H9 (cell line): ENCODE data around the gene SERPINB8. TPM values are rescaled to one million over a fixed set of nuclear protein-coding genes. Genes with fewer than 3 reads are reported as not detected.

Experiments
- DNase-seq: peaks from one replicate; pipeline ENCODE4 v3.0.0-alpha.2; 2017
- H2AFZ ChIP-seq: one replicate; pipeline ENCODE4 v1.6.1; 2013; ENCODE audit warnings: mild to moderate bottlenecking, low read length, control low read depth, moderate library complexity
- H2AK5ac ChIP-seq: 2 replicates; pipeline ENCODE4 v1.6.1; 2013; ENCODE audit warnings: low read length, control low read depth, mixed read lengths; ENCODE audit not compliant: insufficient read length
- H2BK120ac ChIP-seq: one replicate; pipeline ENCODE4 v1.6.1; 2013; ENCODE audit warnings: low read depth, mild to moderate bottlenecking, low read length, control low read depth, inconsistent platforms; ENCODE audit not compliant: poor library complexity, severe bottlenecking
- H2BK12ac ChIP-seq: 2 replicates; pipeline ENCODE4 v1.6.1; 2013; ENCODE audit warnings: low read length, control low read depth, mixed read lengths, low read depth; ENCODE audit not compliant: insufficient read length
- H2BK15ac ChIP-seq: 2 replicates; pipeline ENCODE4 v1.6.1; 2013; ENCODE audit warnings: low read depth, low read length, control low read depth
- H2BK20ac ChIP-seq: one replicate; pipeline ENCODE4 v1.6.1; 2013; ENCODE audit warnings: low read depth, mild to moderate bottlenecking, low read length, control low read depth, inconsistent platforms; ENCODE audit not compliant: poor library complexity, severe bottlenecking
- H2BK5ac ChIP-seq: 2 replicates; pipeline ENCODE4 v1.6.1; 2013; ENCODE audit warnings: low read length, control low read depth, mixed read lengths; ENCODE audit not compliant: insufficient read length
- H3K14ac ChIP-seq: 2 replicates; pipeline ENCODE4 v1.6.1; 2013; ENCODE audit warnings: low read length, control low read depth; ENCODE audit not compliant: insufficient read depth
- H3K18ac ChIP-seq: 2 replicates; pipeline ENCODE4 v1.6.1; 2013; ENCODE audit warnings: low read depth, mild to moderate bottlenecking, mixed read lengths, low read length, control low read depth; ENCODE audit not compliant: insufficient read length
- H3K23ac ChIP-seq: 2 replicates; pipeline ENCODE4 v1.6.1; 2013; ENCODE audit warnings: low read length, control low read depth, mixed read lengths, low read depth; ENCODE audit not compliant: insufficient read length
- H3K23me2 ChIP-seq: 2 replicates; pipeline ENCODE4 v1.6.1; 2013; ENCODE audit warnings: low read depth, mild to moderate bottlenecking, mixed read lengths, low read length, control low read depth; ENCODE audit not compliant: insufficient read length, poor library complexity, severe bottlenecking
- H3K27ac ChIP-seq: 2 replicates; pipeline ENCODE4 v1.5.1; 2013; ENCODE audit warnings: low read length, control low read depth, mixed read lengths, low read depth; ENCODE audit not compliant: insufficient read length
- H3K27me3 ChIP-seq: 2 replicates; pipeline ENCODE4 v1.6.1; 2013; ENCODE audit warnings: low read length, control low read depth, inconsistent platforms; ENCODE audit not compliant: insufficient read depth
- H3K4ac ChIP-seq: 2 replicates; pipeline ENCODE4 v1.6.1; 2013; ENCODE audit warnings: low read depth, mild to moderate bottlenecking, control low read depth, inconsistent platforms, low read length, moderate library complexity
- H3K4me1 ChIP-seq: 2 replicates; pipeline ENCODE4 v1.6.1; 2013; ENCODE audit warnings: low read length, control low read depth, inconsistent platforms; ENCODE audit not compliant: insufficient read depth
- H3K4me2 ChIP-seq: 2 replicates; pipeline ENCODE4 v1.6.1; 2013; ENCODE audit warnings: low read length, control low read depth, mixed read lengths; ENCODE audit not compliant: insufficient read length, insufficient read depth
- H3K56ac ChIP-seq: 2 replicates; pipeline ENCODE4 v1.6.1; 2013; ENCODE audit warnings: low read depth, mild to moderate bottlenecking, mixed read lengths, low read length, control low read depth; ENCODE audit not compliant: insufficient read length
- H3K79me1 ChIP-seq: 2 replicates; pipeline ENCODE4 v1.6.1; 2013; ENCODE audit warnings: low read depth, mild to moderate bottlenecking, moderate library complexity, low read length, control low read depth, inconsistent platforms; ENCODE audit not compliant: insufficient read depth, poor library complexity, severe bottlenecking
- H3K79me2 ChIP-seq: 2 replicates; pipeline ENCODE4 v1.6.1; 2013; ENCODE audit warnings: low read length, control low read depth, inconsistent platforms; ENCODE audit not compliant: insufficient read depth
- H3K9ac ChIP-seq: 2 replicates; pipeline ENCODE4 v1.6.1; 2013; ENCODE audit warnings: low read length, control low read depth, mixed read lengths; ENCODE audit not compliant: insufficient read length; ENCODE audit errors: extremely low read depth
- H3K9me3 ChIP-seq: one replicate; pipeline ENCODE4 v1.6.1; 2013; ENCODE audit warnings: low read depth, low read length, inconsistent platforms; ENCODE audit not compliant: control insufficient read depth
- H3T11ph ChIP-seq: one replicate; pipeline ENCODE4 v1.6.1; 2013; ENCODE audit warnings: mild to moderate bottlenecking, low read length, control low read depth, inconsistent platforms
- H4K20me1 ChIP-seq: one replicate; pipeline ENCODE4 v1.6.1; 2013; ENCODE audit not compliant: control insufficient read depth, insufficient read length, insufficient read depth
- H4K5ac ChIP-seq: 2 replicates; pipeline ENCODE4 v1.6.1; 2013; ENCODE audit warnings: low read depth, mild to moderate bottlenecking, mixed read lengths, low read length, control low read depth; ENCODE audit not compliant: insufficient read length
- H4K8ac ChIP-seq: replicated peaks from 2 replicates; pipeline ENCODE4 v1.6.1; 2013; ENCODE audit warnings: low read length, control low read depth, mixed read lengths, low read depth; ENCODE audit not compliant: insufficient read length
- H4K91ac ChIP-seq: 2 replicates; pipeline ENCODE4 v1.6.1; 2013; ENCODE audit warnings: low read depth, mild to moderate bottlenecking, moderate library complexity, mixed read lengths, low read length, control low read depth; ENCODE audit not compliant: insufficient read length
- H3K27ac Mint-ChIP-seq, 3 experiments: 2 replicates in 2 of 3; 3 replicates in 1 of 3; pipeline ENCODE4 v1.8.0; 2020 to 2021; ENCODE audit warnings: mixed read lengths in 3 of 3, mild to moderate bottlenecking in 1 of 3, moderate library complexity in 1 of 3
- H3K27me3 Mint-ChIP-seq: 2 replicates; pipeline ENCODE4 v1.8.0; 2021; ENCODE audit warnings: low read depth, mild to moderate bottlenecking, moderate library complexity, mixed read lengths
- H3K36me3 Mint-ChIP-seq, 3 experiments: 2 replicates in 2 of 3; 3 replicates in 1 of 3; pipeline ENCODE4 v1.8.0; 2020 to 2021; ENCODE audit warnings: low read depth in 3 of 3, mixed read lengths in 3 of 3; ENCODE audit not compliant: insufficient read depth in 1 of 3
- H3K4me1 Mint-ChIP-seq, 2 experiments: 2 replicates each; pipeline ENCODE4 v1.8.0; 2020; ENCODE audit warnings: mixed read lengths in 2 of 2
- H3K4me3 Mint-ChIP-seq, 2 experiments: 2 replicates in 1 of 2; 3 replicates in 1 of 2; pipeline ENCODE4 v1.8.0; 2020 to 2021; ENCODE audit warnings: mild to moderate bottlenecking in 2 of 2, mixed read lengths in 2 of 2, moderate library complexity in 1 of 2
- H3K9me3 Mint-ChIP-seq, 2 experiments: 2 replicates in 1 of 2; 3 replicates in 1 of 2; pipeline ENCODE4 v1.8.0; 2020; ENCODE audit warnings: mild to moderate bottlenecking in 2 of 2, mixed read lengths in 2 of 2, moderate library complexity in 1 of 2
- CTCF ChIP-seq: fragments of 200-600 bp; sonication (generic); conservative IDR thresholded peaks from 3 replicates; pipeline ENCODE4 v1.8.0; 2021; ENCODE audit warnings: antibody characterized with exemption, mild to moderate bottlenecking
- WGBS: extraction: QIAGEN DNeasy Blood & Tissue Kit; methylation state at CpG from one replicate; pipeline ENCODE4 v1.1.7; 2013; ENCODE audit warnings: missing lambda C conversion rate, low lambda C conversion rate, mixed read lengths; ENCODE audit not compliant: insufficient read length; ENCODE audit errors: extremely low coverage; 5-methylcytosine and 5-hydroxymethylcytosine counted together
- total RNA-seq: library from RNA; stranded (reverse); gene quantifications from 2 replicates; pipeline ENCODE4 v1.2.1, GENCODE V29; 2021

Gene SERPINB8
- total RNA-seq, 1 experiment from 2014 or later: 2.1 TPM

GRCh38 chr18:63979409-63979920 is 9.6 kb downstream of the SERPINB8 start:
- H3K9ac ChIP-seq: no peak overlapping the region
- no peak overlapping the region for H4K8ac ChIP-seq
- no peak overlapping the region for H4K5ac ChIP-seq
- no peaks in the 10 kb centered on the region for H3K79me2 ChIP-seq
- H2AK5ac ChIP-seq: no peak overlapping the region
- no peaks in the 10 kb centered on the region for H3K23me2 ChIP-seq
- H3K27ac Mint-ChIP-seq: no peak overlapping the region; a peak in 1 of 7 replicates
- H3T11ph ChIP-seq: no peak overlapping the region
- no peak overlapping the region for H3K4me2 ChIP-seq
- no peaks in the 10 kb centered on the region for H3K9me3 Mint-ChIP-seq
- no peaks in the 10 kb centered on the region for H3K4me1 ChIP-seq
- H3K56ac ChIP-seq: no peak overlapping the region
- peaks cover 59% of the 10 kb centered on the region for H3K27me3 Mint-ChIP-seq
- peak; percentile 56 for DNase-seq
- H2BK120ac ChIP-seq: no peak overlapping the region
- no peak overlapping the region for H3K14ac ChIP-seq
- WGBS: no CpG with 5 or more reads among the region's 6 CpGs
- no peak overlapping the region for H3K18ac ChIP-seq
- TF ChIP-seq CTCF: peak; percentile 85
- H3K23ac ChIP-seq: no peak overlapping the region
- H2BK12ac ChIP-seq: no peak overlapping the region
- H3K27ac ChIP-seq: no peak overlapping the region
- H2BK15ac ChIP-seq: no peak overlapping the region
- H3K79me1 ChIP-seq: no peaks in the 10 kb centered on the region
- no peak overlapping the region for H2AFZ ChIP-seq
- H3K36me3 Mint-ChIP-seq: no peaks in the 10 kb centered on the region; a peak in 1 of 7 replicates
- H4K20me1 ChIP-seq: no peaks in the 10 kb centered on the region
- H3K27me3 ChIP-seq: peaks cover 29% of the 10 kb centered on the region
- H3K9me3 ChIP-seq: no peaks in the 10 kb centered on the region
- H4K91ac ChIP-seq: no peak overlapping the region
- H3K4ac ChIP-seq: no peak overlapping the region
- no peak overlapping the region for H2BK5ac ChIP-seq
- peaks cover 0 to 9% of the 10 kb centered on the region in 2 experiments; a peak in 3 of 4 replicates for H3K4me1 Mint-ChIP-seq
- H2BK20ac ChIP-seq: no peak overlapping the region
- peak overlapping the region in 1 of 2 experiments; percentile 19; a peak in 1 of 5 replicates for H3K4me3 Mint-ChIP-seq
